Eye (tissue), 1 donor: ENCODE measurements around the gene SBSN.
"Not testable (repeated sequence)": the region's sequence is repeated elsewhere in the genome, so short reads cannot be mapped to it uniquely, and the experiment has no call there.

Source experiments
- DNase-seq: peaks from one replicate; pipeline ENCODE4 v3.0.0-alpha.2; 2015

The SBSN gene

DNA sequence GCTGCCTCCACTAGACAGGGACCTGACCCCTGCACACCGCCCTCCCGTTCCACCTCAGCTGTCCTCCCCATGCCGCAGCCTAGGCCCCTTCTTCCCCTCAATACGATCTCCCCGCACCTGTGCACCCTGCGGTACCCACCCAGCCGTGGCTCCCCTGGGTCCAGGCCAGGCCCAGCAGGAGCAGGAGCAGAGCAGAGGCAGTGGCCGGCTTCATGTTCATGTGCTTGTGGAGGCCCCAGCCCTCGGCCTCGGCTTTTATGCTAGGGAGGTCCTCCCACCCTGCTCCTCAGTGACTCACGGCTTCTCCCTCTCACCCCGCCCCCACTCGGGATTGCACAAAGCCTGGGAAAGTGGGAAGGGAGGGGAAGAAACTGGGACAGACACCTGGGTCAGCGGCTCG is 26.4 kb downstream of the SBSN start:
- DNase-seq = no peak

DNA sequence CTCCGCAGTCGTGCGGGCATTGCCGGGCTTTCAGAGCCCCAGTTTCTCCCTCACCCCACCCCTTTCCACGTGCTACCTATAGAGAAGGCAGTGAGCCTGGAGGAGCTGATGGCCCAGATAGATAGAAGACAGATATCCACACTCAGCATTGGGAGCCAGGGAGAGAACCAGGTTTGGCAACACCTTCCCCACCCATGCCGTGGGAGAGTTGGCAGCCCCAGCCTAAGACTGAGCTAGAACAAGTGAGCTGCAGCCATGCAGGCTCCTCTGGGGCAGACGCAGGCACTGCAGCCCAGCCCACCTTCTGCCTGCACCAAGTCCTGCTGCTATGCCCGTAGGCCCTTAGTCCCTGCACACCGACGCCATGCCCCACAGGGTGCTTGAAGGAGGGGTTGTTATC is 27.5 kb downstream of the SBSN start:
- no peak for DNase-seq

DNA sequence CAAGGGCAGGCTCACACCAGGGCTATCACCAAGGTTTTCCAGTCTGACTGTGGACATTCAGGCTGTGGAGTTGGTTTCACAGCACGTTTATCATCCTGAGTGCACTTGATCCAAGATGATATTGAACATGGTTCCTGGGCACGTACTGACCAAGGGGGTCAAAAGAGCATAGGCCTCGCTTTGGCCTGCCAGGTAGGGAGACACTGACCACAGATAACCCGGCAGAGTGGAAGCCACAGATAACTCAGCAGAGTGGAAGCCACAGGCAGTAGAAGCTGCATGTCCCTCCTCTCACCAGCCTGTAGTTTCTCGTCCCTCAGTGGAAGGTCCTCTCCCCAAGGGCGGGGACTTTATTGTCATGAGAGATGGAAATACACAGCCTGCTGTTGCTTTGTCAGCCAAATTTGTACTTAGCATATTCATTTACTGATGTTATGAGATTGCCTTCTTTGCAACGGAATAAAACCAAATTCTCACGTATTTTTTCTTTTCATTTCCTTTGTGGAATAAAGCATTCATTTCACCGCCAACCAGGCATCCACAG is 29.1 kb downstream of the SBSN start:
- DNase-seq = no peak

DNA sequence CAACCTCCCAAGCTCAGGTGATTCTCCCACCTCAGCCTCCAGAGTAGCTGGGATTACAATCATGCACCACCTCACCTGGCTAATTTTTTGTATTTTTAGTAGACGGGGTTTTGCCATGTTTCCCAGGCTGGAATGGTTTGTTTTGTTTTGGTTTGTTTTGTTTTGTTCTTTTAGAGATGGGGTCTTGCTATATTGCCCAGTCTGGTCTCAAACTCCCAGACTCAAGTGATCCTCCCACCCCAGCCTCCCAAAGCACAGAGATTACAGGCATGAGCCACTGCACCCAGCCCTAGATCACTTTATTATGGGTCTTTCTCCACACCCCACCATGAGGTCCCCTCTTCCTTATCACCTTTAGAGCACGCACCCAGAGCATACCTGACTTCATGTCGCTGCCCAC is 29.9 kb downstream of the SBSN start:
- DNase-seq = no peak

DNA sequence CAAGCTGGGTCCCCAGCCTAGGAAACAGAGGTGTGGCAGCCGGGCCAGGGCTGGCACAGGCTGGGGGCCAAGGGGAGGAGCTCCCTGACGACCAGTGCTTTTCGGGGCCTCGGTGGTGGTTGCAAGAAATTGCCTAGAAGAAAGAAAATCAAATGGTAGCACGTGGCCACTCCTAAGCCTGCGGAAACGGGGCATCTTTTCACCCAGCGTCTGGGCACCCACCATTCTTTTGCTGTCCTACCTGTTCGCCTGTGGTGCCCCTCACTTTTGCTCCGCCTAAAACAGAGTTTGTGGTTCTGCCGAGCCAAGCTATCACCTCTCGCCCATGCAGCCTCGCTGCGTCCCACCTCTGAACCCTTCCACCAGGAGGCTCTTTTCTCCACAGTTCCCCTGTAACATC is 30.7 kb downstream of the SBSN start:
- DNase-seq = no peak

DNA sequence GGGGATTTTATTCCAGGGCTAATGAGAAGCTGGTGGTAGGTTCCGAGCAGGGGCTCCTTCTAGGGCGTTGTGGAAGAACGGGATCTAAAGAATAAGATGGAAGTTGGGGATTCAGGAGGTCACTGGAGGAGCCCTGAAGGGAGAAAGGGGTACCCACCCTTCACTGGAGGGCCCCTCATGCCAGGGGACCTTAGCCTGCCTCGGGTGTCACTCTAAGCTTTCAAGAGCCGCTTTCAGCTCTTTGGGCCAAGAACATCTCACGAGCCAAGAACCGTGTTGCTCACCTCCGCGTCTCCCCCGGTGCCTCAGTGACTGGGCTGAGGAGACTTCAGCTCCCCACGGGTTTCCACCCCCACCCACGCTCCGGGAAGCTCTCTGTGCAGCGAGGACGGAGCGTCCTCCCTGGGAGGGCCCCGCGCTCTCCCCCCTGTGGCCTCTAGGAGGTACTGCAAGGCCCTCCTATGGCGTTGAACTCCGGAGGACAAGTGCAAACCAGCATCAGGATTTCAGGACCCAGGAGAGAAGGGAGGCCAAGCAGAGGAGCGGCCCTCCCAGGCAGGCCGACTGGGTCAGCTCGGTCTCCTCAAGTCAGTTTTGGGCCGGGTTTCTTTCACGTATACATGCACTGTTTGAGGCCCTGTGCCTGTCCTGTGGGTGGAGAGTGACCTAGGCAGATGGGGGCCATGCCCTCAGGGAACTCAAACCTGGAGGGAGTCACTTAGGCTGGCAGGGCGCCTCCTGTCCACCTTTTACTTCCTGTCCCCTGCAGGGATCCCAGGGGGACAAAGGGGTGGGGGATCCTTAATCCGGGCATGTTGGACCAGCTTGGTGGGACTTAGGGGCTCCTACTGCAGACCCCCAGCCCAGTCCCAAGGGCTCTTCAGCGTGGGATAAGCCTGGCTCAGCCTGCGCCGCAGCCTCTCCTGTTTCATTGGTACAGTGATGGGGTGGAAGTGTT is 32.7 kb downstream of the SBSN start:
- DNase-seq = peak; percentile 77

DNA sequence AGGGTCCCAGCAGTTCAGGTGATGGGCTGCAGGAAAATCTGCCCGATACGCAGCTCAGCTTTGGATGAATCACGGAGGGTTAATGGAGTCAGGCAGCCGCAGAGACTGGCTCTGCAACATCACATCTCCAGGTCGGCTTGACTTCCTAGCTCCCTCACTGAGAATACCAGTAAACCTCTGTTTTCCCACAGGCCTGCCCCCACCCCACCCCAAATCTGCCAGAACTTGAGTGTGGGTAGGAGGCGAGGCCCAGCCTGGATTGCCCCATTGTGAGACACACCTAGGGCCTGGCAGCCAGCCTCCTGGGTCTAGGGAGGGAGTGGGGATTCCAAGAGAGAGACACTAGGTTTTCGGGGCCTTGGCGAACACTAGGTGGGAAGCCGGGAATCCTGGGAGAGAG is 34.1 kb downstream of the SBSN start:
- no peak for DNase-seq

DNA sequence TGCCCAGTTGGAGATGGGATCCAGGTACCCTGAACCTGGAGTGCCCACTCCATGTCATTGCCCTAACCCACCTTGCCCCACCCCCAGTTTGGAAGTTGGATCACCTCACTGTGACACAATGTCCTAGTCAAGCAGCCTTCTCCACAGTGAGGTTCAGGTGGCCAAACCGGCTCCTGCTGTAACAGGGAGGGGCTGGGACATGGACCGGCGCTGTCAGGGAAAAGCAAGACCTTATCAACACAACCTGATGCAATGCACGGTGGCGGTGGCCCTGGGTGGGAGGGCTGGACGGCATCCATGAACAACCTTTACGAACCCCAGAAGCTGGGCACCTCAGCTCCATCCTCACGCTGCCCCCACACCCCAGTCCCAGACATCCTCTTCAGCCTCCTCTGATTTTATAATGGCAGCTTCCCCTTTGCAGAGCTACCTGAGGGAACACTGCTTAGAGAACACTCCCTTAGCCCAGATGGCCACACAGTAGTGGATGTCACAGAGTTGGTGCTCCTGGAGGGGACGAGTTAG is 36.2 kb downstream of the SBSN start:
- DNase-seq = no peak

DNA sequence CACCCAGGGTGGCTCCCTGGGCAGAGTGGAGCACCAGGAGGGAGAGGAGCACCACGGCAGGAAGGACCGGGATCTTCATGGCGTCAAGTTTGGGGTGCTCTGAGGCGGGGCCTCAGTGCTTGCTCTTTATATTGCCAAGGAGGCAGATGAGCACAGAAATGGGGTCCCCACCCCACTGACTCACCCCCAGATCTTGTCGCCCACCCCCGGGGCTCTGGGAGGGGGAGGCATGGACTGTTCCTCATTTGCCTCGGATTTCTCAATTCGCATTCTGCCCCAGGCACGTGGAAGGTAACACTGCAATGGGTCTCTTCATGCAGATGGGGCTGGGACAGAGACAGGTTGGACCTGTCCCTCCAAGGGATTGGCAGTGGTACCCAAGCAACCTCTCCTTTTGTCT is 37.7 kb downstream of the SBSN start, which contains the start of gene KRTDAP:
Gene KRTDAP, minus strand, starts transcription at position 101 of the 400 bp plus-strand sequence. Its CDS starts 22 bp downstream, at position 79.
- no peak for DNase-seq

DNA sequence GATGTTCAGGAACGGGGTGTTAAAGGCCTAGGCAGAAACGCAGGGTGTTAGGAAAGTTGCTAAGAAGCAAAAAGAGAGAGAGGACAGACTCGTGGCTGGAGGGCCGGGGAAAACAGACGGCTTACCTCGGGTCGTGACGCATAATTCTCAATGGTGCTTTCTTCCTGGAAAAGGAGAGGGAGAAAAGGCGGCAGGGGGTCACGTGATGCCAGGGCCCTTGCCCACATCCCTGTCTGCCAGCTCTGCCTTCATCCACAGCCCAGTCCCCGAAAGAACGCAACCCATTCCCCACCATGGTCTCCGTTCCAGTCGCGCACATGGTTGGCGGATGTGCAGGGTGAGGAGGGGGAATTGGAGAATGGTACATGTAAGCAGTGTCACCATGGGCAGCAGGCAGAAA is 39.4 kb downstream of the SBSN start:
- DNase-seq = no peak

DNA sequence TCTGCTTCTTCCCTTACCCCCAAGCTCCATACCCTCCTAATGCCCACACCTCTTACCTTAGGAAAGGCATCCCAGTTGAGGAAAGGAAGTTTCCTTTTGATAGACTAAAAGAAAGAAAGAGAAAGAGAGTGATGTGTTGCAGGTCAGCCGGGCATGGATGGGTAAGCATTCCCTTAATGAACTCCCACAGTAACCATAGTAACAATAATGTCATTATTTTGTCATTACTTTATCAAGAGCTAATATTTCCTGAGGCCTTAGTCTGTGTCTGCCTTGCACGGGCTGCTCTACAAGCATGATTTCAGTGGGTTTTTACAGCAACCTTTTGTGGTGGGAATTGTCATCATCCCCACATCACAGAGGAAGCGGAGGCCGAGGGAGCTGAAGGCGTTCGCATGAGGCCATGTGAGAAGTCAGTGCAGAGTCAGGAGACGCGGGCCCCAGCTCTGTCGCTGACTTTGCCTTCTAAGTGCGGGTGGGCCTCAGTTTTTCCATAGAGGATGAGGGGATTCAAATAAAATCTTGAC is 40.4 kb downstream of the SBSN start:
- no peak for DNase-seq

DNA sequence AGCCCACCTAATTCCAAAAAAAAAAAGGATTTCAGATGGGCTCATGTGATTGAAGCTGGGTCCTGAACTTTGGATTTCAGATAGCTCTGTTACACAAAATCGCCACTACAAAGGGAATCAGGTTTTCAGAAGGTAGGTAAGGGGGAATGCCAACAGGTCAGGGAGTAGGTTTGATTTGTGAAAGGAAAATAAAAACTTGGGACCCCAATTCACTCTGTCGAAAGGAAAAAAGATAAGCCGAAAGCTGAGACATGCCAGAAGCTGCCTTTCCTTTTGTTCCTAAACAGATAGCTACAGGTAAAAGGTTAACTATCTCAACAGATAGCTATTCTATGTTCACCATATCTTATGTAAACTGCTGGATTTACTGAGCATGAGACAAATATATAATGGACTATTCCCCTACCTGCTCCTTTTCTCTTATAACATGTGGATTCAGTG is 41.8 kb downstream of the SBSN start:
- no peak for DNase-seq

DNA sequence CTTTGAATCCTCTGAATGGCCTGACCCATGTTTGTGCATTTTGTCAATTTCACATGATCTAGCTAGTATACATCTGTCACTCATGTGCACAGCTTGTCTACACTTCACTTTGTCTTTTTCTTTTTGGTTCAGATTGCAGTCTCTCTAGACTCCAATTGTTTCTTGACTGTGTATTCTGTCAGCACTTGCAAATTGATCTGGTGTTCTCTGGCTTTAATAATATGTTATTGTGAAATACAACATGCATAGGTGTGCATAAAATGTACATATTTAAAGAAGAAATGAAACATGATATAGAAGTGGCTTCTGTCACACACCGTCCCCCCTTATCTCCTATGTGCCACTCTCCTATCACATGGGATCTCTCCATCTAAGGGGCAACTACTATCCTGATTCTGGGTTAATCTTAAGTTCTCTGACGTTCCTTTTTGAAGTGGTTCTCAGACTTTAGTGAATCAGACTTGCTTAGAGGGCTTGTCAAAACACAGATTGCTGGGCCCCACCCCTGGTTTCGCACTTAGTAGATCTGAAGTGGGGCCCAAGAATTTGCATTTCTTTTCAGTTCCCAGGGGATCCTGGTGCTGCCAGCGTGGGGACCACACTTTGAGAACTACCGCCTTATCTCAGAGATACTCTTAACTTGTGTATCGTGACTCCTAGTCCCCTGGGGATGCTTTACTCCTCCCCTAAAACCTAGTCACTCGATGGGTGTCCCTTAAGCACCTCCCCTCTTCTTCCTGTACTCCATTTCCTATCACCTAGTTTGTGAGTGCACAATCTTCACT is 43.7 kb downstream of the SBSN start:
- DNase-seq = no peak

DNA sequence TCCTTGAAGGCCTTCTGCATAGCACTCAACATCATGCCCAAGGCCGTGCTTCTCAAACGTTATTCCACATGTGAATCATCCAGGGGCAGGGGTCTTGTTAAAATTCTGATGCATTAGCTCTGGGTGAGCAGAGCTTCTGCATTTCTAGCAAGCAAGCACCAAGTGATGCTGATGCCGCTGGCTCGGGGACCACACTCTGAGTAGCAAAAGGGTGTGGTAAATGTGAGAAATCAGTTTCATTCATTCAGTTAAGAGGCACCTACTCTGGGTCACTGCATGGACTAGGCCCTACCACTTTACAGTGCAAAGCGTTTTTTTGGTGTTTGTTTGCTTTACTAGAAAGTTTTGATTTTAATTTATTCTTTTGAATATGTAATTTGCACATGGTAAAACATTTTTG is 45.0 kb downstream of the SBSN start:
- no peak for DNase-seq

DNA sequence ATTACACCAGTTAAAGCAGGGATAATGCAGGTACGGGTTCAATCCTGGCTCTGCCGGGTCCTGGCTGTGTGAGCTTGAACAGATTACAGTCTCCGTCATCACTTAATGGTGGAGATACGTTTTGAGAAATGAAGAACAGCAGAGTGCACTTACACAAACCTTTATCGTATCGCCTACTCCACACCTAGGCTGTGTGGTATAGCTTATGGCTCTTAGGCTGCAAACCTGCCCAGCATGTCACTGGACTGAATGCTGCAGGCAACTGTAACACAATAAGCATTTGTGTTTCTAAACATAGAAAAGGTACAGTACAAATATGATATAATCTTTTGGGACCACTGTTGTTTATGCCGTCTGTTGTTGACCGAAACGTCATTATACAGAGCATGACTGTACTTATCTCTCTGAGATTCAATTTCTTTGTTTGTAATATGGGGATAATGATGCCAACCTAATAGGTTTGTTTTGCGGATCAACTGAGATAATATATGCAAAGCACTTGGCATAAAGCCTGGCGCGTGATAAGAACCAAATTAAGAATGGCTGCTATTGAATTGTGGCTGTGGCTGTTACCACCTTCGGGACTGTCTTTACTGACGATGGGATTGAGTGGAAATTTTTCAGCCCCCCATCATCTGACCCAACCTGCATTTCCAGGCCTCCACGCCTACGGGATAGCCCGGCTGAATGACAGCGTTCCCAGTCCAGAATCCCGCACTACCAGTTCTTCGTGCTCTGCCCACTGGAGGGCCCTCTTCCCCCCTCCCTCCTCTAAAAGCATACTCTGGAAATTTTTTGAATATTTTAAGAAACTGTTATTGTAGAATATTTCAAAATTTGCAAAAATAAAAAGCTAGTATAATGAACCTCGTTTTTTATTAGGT is 49.1 kb downstream of the SBSN start:
- no peak for DNase-seq

DNA sequence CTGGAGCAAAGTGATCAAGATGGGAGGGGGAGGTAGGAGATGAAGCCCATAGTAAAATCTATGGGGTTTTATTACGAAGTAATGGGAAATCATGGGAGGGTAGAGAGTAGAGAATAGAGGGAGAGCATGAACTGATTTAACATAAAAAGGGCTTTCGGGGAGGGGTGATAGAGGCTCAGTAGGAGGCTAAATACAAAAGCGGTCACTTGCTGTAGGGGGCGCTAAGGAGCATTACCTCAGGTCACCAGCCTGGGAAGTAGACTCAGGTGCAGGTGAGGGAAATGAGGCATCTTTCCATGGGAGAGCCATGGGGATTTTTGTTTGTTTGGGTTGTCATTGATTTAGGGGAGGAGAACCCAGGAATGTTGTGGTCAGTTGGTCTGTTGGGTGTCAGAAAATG is 52.0 kb downstream of the SBSN start:
- no peak for DNase-seq

DNA sequence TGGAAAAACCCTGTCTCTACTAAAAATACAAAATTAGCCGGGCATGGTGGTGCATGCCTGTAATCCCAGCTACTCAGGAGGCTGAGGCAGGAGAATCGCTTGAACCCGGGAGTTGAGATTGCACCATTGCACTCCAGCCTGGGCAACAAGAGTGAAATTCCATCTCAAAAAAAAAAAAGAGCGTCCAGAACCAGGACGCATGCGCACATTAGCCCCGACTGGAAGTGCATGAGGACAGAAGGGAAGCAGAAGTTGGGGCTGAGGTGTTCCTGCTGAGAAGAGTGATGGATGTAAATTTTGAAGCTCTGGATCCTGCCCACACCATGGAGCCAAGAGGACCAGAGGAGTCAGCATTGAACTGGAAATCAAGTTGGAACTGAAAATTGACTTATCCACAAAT is 53.5 kb downstream of the SBSN start:
- not testable (repeated sequence) for DNase-seq

DNA sequence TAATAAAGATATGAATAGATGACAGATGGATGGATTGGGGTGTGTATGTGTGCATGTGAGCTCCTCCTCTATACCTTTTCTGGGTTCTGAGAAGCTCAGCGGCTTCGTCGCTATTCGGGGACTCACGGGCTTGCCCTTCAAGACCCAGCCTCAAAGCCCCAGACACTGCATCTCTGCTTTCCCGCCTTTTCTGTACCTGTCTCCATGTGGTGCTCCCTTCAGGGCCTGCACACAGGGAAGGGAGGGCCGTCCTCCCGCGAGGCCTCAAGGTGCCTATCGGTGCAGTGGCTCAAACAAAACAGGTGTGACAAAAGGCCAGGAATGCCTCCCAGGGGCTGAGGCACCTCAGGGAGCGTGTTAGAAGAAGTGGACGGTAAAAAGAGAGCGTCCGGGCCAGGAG is 54.0 kb downstream of the SBSN start:
- no peak for DNase-seq
